Measurements from ENCODE around the gene CALY. TPM values are rescaled to one million over a fixed set of nuclear protein-coding genes. Genes with fewer than 3 reads are reported as not detected.

CALY gene
- total RNA-seq, 1 experiment from 2014 or later: not detected

- Histone ChIP-seq H3K4me1 (no peaks in the 10 kb centered on the region), H3K9me3 (no peaks in the 10 kb centered on the region), H3K36me3 (ENCODE audit: control insufficient read depth, insufficient read depth, low read length) (peaks cover 5% of the 10 kb centered on the region), H3K27me3 (replicated peaks; ENCODE audit: control insufficient read depth, insufficient read depth, low read length) (no peaks in the 10 kb centered on the region), H3K4me3 (ENCODE audit: low read depth, low read length) (no peak overlapping the region)
- DNase-seq: no peak
- CTCF ChIA-PET: no interaction called here
- peaks cover 4% of the 10 kb centered on the region for H3K4me1 Mint-ChIP-seq (ENCODE audit: low read depth, unreplicated experiment)
- H3K36me3 Mint-ChIP-seq (ENCODE audit: insufficient read depth, unreplicated experiment): peaks cover 44% of the 10 kb centered on the region
- intact Hi-C loops (cut with micrococcal nuclease; ENCODE audit: unreplicated experiment): no loop called here
- POLR2A ChIA-PET: no interaction called here
- no peak overlapping the region for H3K27ac Mint-ChIP-seq (ENCODE audit: unreplicated experiment)
- no peaks in the 10 kb centered on the region for H3K27me3 Mint-ChIP-seq (ENCODE audit: insufficient read depth, unreplicated experiment)
- no peak overlapping the region for H3K4me3 Mint-ChIP-seq (ENCODE audit: unreplicated experiment)
- TF ChIP-seq, protein P1, sequence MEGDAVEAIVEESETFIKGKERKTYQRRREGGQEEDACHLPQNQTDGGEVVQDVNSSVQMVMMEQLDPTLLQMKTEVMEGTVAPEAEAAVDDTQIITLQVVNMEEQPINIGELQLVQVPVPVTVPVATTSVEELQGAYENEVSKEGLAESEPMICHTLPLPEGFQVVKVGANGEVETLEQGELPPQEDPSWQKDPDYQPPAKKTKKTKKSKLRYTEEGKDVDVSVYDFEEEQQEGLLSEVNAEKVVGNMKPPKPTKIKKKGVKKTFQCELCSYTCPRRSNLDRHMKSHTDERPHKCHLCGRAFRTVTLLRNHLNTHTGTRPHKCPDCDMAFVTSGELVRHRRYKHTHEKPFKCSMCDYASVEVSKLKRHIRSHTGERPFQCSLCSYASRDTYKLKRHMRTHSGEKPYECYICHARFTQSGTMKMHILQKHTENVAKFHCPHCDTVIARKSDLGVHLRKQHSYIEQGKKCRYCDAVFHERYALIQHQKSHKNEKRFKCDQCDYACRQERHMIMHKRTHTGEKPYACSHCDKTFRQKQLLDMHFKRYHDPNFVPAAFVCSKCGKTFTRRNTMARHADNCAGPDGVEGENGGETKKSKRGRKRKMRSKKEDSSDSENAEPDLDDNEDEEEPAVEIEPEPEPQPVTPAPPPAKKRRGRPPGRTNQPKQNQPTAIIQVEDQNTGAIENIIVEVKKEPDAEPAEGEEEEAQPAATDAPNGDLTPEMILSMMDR (IDR thresholded peaks at IDR 0.05; ENCODE audit: insufficient read depth in 1 of 2, low read depth in 1 of 2, low read length in 1 of 2, severe bottlenecking in 1 of 2, unreplicated experiment in 1 of 2): no peak
- BruUV-seq (replicated peaks): no TSS peak
- no peaks in the 10 kb centered on the region for H3K9me3 Mint-ChIP-seq (ENCODE audit: unreplicated experiment)
Measured at GRCh38 chr10:133312769-133313145, 23.9 kb downstream of the CALY start.

- H3K4me1 Mint-ChIP-seq (ENCODE audit: low read depth, unreplicated experiment): peaks cover 7% of the 10 kb centered on the region
- ChIA-PET POLR2A (no interaction called here), CTCF (no interaction called here)
- peaks cover 47% of the 10 kb centered on the region for H3K36me3 Mint-ChIP-seq (ENCODE audit: insufficient read depth, unreplicated experiment)
- H3K9me3 ChIP-seq: no peaks in the 10 kb centered on the region
- no peaks in the 10 kb centered on the region for H3K27me3 Mint-ChIP-seq (ENCODE audit: insufficient read depth, unreplicated experiment)
- TF ChIP-seq, protein P1 (IDR thresholded peaks at IDR 0.05; ENCODE audit: insufficient read depth in 1 of 2, low read depth in 1 of 2, low read length in 1 of 2, severe bottlenecking in 1 of 2, unreplicated experiment in 1 of 2): no peak
- no peaks in the 10 kb centered on the region for H3K9me3 Mint-ChIP-seq (ENCODE audit: unreplicated experiment)
- H3K36me3 ChIP-seq (ENCODE audit: control insufficient read depth, insufficient read depth, low read length): peaks cover 5% of the 10 kb centered on the region
- H3K27ac Mint-ChIP-seq (ENCODE audit: unreplicated experiment): no peak overlapping the region
- intact Hi-C loops (cut with micrococcal nuclease; ENCODE audit: unreplicated experiment): no loop called here
- H3K4me3 ChIP-seq (ENCODE audit: low read depth, low read length): no peak overlapping the region
- BruUV-seq (replicated peaks): no TSS peak
- H3K27me3 ChIP-seq (replicated peaks; ENCODE audit: control insufficient read depth, insufficient read depth, low read length): no peaks in the 10 kb centered on the region
- H3K4me3 Mint-ChIP-seq (ENCODE audit: unreplicated experiment): no peak overlapping the region
- peaks cover 4% of the 10 kb centered on the region for H3K4me1 ChIP-seq
- DNase-seq: no peak
Measured at GRCh38 chr10:133312016-133312768, 24.5 kb downstream of the CALY start.

GRCh38 chr10:133311570-133311969, 25.1 kb downstream of the CALY start:
- peaks cover 7% of the 10 kb centered on the region for H3K4me1 ChIP-seq
- CTCF ChIA-PET: no interaction called here
- POLR2A ChIA-PET: no interaction called here
- Mint-ChIP-seq H3K27ac (ENCODE audit: unreplicated experiment) (no peak overlapping the region), H3K4me1 (ENCODE audit: low read depth, unreplicated experiment) (peaks cover 7% of the 10 kb centered on the region), H3K27me3 (ENCODE audit: insufficient read depth, unreplicated experiment) (no peaks in the 10 kb centered on the region), H3K4me3 (ENCODE audit: unreplicated experiment) (no peak overlapping the region), H3K9me3 (ENCODE audit: unreplicated experiment) (no peaks in the 10 kb centered on the region), H3K36me3 (ENCODE audit: insufficient read depth, unreplicated experiment) (peaks cover 47% of the 10 kb centered on the region)
- no peak for DNase-seq
- TF ChIP-seq, protein P1 (IDR thresholded peaks at IDR 0.05; ENCODE audit: insufficient read depth in 1 of 2, low read depth in 1 of 2, low read length in 1 of 2, severe bottlenecking in 1 of 2, unreplicated experiment in 1 of 2): no peak
- H3K36me3 ChIP-seq (ENCODE audit: control insufficient read depth, insufficient read depth, low read length): peaks cover 6% of the 10 kb centered on the region
- H3K9me3 ChIP-seq: no peaks in the 10 kb centered on the region
- no peak overlapping the region for H3K4me3 ChIP-seq (ENCODE audit: low read depth, low read length)
- no peaks in the 10 kb centered on the region for H3K27me3 ChIP-seq (replicated peaks; ENCODE audit: control insufficient read depth, insufficient read depth, low read length)
- no TSS peak for BruUV-seq (replicated peaks)
- intact Hi-C loops (cut with micrococcal nuclease; ENCODE audit: unreplicated experiment): no loop called here

Measured in Caco-2 (cell line).